Measurements from ENCODE around the gene MMP23B.

Gene MMP23B

GRCh38 chr1:1680912-1681273 lies 48.9 kb downstream of the MMP23B start:
- H3K4me2 ChIP-seq (ENCODE audit: insufficient read depth, low read length), result no peak overlapping the region
- peaks cover 68% of the 10 kb centered on the region for H3K79me2 ChIP-seq (ENCODE audit: insufficient read depth, low read length)
- H3K4me1 ChIP-seq (ENCODE audit: insufficient read depth, low read length), result peaks cover 20% of the 10 kb centered on the region
- H3K27ac ChIP-seq (ENCODE audit: low read length), result no peak overlapping the region
- no peaks in the 10 kb centered on the region for H3K9me3 ChIP-seq (ENCODE audit: insufficient read depth, low read length, severe bottlenecking)
- TF ChIP-seq CTCF (IDR thresholded peaks at IDR 0.05; ENCODE audit: borderline replicate concordance, extremely low read depth, low read length, poor library complexity, severe bottlenecking) (no peak), EZH2 (IDR thresholded peaks at IDR 0.05; ENCODE audit: borderline replicate concordance, low read depth, low read length, severe bottlenecking) (no peak)
- H2AFZ ChIP-seq (ENCODE audit: low read depth, low read length), result no peak overlapping the region
- ATAC-seq (ENCODE audit: insufficient read depth, low read depth) (no peak), DNase-seq (no peak)
- no peak overlapping the region for H3K4me3 ChIP-seq (ENCODE audit: low read depth in 1 of 2, low read length in 2 of 2)
- no peaks in the 10 kb centered on the region for H3K27me3 ChIP-seq (ENCODE audit: insufficient read depth, low read length, poor library complexity)
- peaks cover 9% of the 10 kb centered on the region; the same call in 1 of the 2 replicates for H3K36me3 ChIP-seq (ENCODE audit: insufficient read depth, low read length)
- H3K9ac ChIP-seq (ENCODE audit: low read depth, low read length), result no peak overlapping the region
- peaks cover 33% of the 10 kb centered on the region for H4K20me1 ChIP-seq (ENCODE audit: insufficient read depth, low read length)

- Histone ChIP-seq H3K36me3 (ENCODE audit: insufficient read depth, low read length) (peaks cover 9% of the 10 kb centered on the region; the same call in 1 of the 2 replicates), H3K27ac (ENCODE audit: low read length) (no peak overlapping the region), H2AFZ (ENCODE audit: low read depth, low read length) (no peak overlapping the region), H3K27me3 (ENCODE audit: insufficient read depth, low read length, poor library complexity) (no peaks in the 10 kb centered on the region), H3K9me3 (ENCODE audit: insufficient read depth, low read length, severe bottlenecking) (no peaks in the 10 kb centered on the region), H3K9ac (ENCODE audit: low read depth, low read length) (no peak overlapping the region), H3K4me2 (ENCODE audit: insufficient read depth, low read length) (no peak overlapping the region), H3K79me2 (ENCODE audit: insufficient read depth, low read length) (peaks cover 83% of the 10 kb centered on the region), H4K20me1 (ENCODE audit: insufficient read depth, low read length) (peaks cover 35% of the 10 kb centered on the region), H3K4me3 (ENCODE audit: low read depth in 1 of 2, low read length in 2 of 2) (no peak overlapping the region), H3K4me1 (ENCODE audit: insufficient read depth, low read length) (peaks cover 10% of the 10 kb centered on the region)
- TF ChIP-seq CTCF (IDR thresholded peaks at IDR 0.05; ENCODE audit: borderline replicate concordance, extremely low read depth, low read length, poor library complexity, severe bottlenecking) (no peak), EZH2 (IDR thresholded peaks at IDR 0.05; ENCODE audit: borderline replicate concordance, low read depth, low read length, severe bottlenecking) (no peak)
- DNase-seq, result no peak
- no peak for ATAC-seq (ENCODE audit: insufficient read depth, low read depth)
These were observed 51.3 kb downstream of the MMP23B start for GRCh38 chr1:1683104-1683905.
